Testis (tissue), 2 donors: ENCODE data around the gene BOD1L2.

Experiments
- CTCF ChIP-seq, 3 experiments: fragments of 450-650 bp in 2 of 3; fragments of 200-600 bp in 1 of 3; sonication (generic) in 1 of 3; IDR thresholded peaks; one replicate each; pipeline ENCODE4 v1.5.1; 2016 to 2019; ENCODE audit warnings: antibody characterized with exemption in 3 of 3, mild to moderate bottlenecking in 2 of 3, moderate library complexity in 1 of 3
- POLR2A ChIP-seq: fragments of 450-650 bp; IDR thresholded peaks from one replicate; pipeline ENCODE4 v1.6.1; 2017; ENCODE audit warnings: antibody characterized with exemption, mild to moderate bottlenecking, moderate library complexity

GRCh38 chr18:57122936-57123510, 23.9 kb upstream of the BOD1L2 start:
- TF ChIP-seq POLR2A: no peak
- no peak for TF ChIP-seq CTCF (IDR thresholded peaks at IDR 0.05)
